Hepatocyte (in vitro differentiated cells): ENCODE results near the gene PIK3C2G.

ENCODE experiments used
- EZH2phosphoT487 ChIP-seq: fragments of 200-600 bp; sonication (generic); IDR thresholded peaks from one replicate; pipeline ENCODE4 v1.6.1; 2018; ENCODE audit warnings: antibody characterized with exemption, mild to moderate bottlenecking, low read depth, moderate library complexity; ENCODE audit not compliant: unreplicated experiment, severe bottlenecking
- TF ChIP-seq, protein P1 (sequence below): fragments of 200-600 bp; sonication (generic); IDR thresholded peaks from 2 replicates; pipeline ENCODE4 v1.5.1; 2016; ENCODE audit warnings: antibody characterized with exemption, mild to moderate bottlenecking; ENCODE audit not compliant: poor library complexity

DNA sequence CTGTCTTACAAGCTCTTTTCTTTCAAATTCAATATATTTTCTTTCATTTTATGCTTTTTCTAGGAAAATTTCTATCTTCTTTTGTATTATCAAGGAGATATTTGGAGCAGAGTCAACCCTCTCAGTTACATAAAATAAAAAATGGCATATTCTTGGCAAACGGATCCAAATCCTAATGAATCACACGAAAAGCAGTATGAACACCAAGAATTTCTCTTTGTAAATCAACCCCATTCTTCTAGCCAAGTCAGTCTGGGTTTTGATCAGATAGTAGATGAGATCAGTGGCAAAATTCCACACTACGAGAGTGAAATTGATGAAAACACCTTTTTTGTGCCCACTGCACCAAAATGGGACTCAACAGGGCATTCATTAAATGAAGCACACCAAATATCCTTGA lies 20.6 kb downstream of the PIK3C2G start:
- TF ChIP-seq EZH2phosphoT487 = no peak
- TF ChIP-seq, protein P1, sequence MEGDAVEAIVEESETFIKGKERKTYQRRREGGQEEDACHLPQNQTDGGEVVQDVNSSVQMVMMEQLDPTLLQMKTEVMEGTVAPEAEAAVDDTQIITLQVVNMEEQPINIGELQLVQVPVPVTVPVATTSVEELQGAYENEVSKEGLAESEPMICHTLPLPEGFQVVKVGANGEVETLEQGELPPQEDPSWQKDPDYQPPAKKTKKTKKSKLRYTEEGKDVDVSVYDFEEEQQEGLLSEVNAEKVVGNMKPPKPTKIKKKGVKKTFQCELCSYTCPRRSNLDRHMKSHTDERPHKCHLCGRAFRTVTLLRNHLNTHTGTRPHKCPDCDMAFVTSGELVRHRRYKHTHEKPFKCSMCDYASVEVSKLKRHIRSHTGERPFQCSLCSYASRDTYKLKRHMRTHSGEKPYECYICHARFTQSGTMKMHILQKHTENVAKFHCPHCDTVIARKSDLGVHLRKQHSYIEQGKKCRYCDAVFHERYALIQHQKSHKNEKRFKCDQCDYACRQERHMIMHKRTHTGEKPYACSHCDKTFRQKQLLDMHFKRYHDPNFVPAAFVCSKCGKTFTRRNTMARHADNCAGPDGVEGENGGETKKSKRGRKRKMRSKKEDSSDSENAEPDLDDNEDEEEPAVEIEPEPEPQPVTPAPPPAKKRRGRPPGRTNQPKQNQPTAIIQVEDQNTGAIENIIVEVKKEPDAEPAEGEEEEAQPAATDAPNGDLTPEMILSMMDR = no peak
